HG03469 (cell line): ENCODE results near the gene TTC34.
"Not testable (repeated sequence)": the region's sequence is repeated elsewhere in the genome, so short reads cannot be mapped to it uniquely, and the experiment has no call there.

Experiments used
- ATAC-seq: cut with Tn5 transposase; IDR thresholded peaks from one replicate; pipeline ENCODE4 v1.9.1; 2021; ENCODE audit warnings: mild to moderate bottlenecking, moderate library complexity, moderate number of reproducible peaks; ENCODE audit not compliant: unreplicated experiment

Gene TTC34

GRCh38 chr1:2781627-2782026 is 19.9 kb downstream of the TTC34 start:
- ATAC-seq, result no peak

- ATAC-seq, result no peak
Observed at GRCh38 chr1:2778220-2778592, 23.3 kb downstream of the TTC34 start.

GRCh38 chr1:2777424-2778219 is 23.9 kb downstream of the TTC34 start:
- no peak for ATAC-seq

- ATAC-seq, result not testable (repeated sequence)
Observed at GRCh38 chr1:2775333-2775732, 26.2 kb downstream of the TTC34 start.

- not testable (repeated sequence) for ATAC-seq
Observed at GRCh38 chr1:2768052-2768451, 33.4 kb downstream of the TTC34 start.

GRCh38 chr1:2759433-2759832 is 42.1 kb downstream of the TTC34 start:
- not testable (repeated sequence) for ATAC-seq

- ATAC-seq, result not testable (repeated sequence)
Observed at GRCh38 chr1:2757519-2757918, 44.0 kb downstream of the TTC34 start.

- ATAC-seq, result not testable (repeated sequence)
Observed at GRCh38 chr1:2755426-2755825, 46.1 kb downstream of the TTC34 start.

GRCh38 chr1:2754597-2754996 is 46.9 kb downstream of the TTC34 start:
- not testable (repeated sequence) for ATAC-seq

GRCh38 chr1:2752503-2752902 is 49.0 kb downstream of the TTC34 start:
- not testable (repeated sequence) for ATAC-seq

GRCh38 chr1:2751866-2752265 is 49.6 kb downstream of the TTC34 start:
- not testable (repeated sequence) for ATAC-seq

GRCh38 chr1:2750766-2751730 is 50.4 kb downstream of the TTC34 start:
- not testable (repeated sequence) for ATAC-seq

- ATAC-seq, result not testable (repeated sequence)
Observed at GRCh38 chr1:2750041-2750680, 51.3 kb downstream of the TTC34 start.

- ATAC-seq, result not testable (repeated sequence)
Observed at GRCh38 chr1:2748626-2749025, 52.9 kb downstream of the TTC34 start.

GRCh38 chr1:2694796-2695195 is 106.7 kb downstream of the TTC34 start:
- not testable (repeated sequence) for ATAC-seq

- ATAC-seq, result not testable (repeated sequence)
Observed at GRCh38 chr1:2690180-2690579, 111.3 kb downstream of the TTC34 start.

GRCh38 chr1:2688336-2688665 is 113.2 kb downstream of the TTC34 start:
- not testable (repeated sequence) for ATAC-seq

- not testable (repeated sequence) for ATAC-seq
Observed at GRCh38 chr1:2687638-2688335, 113.7 kb downstream of the TTC34 start.

GRCh38 chr1:2687174-2687591 is 114.3 kb downstream of the TTC34 start:
- not testable (repeated sequence) for ATAC-seq

- not testable (repeated sequence) for ATAC-seq
Observed at GRCh38 chr1:2686091-2686863, 115.2 kb downstream of the TTC34 start.
